Brain microvascular endothelial cell (primary cell): ENCODE results near the gene HMCN2.
"Not testable (repeated sequence)": the region's sequence is repeated elsewhere in the genome, so short reads cannot be mapped to it uniquely, and the experiment has no call there.

Source experiments
- DNase-seq: peaks from one replicate; pipeline ENCODE4 v3.0.0-alpha.2; 2020
- H3K27ac ChIP-seq: fragments of 250-450 bp; sonication (Bioruptor Pico); 2 replicates; pipeline ENCODE4 v1.5.1; 2020; ENCODE audit warnings: mild to moderate bottlenecking, moderate library complexity
- H3K27me3 ChIP-seq: fragments of 250-450 bp; sonication (Bioruptor Pico); replicated peaks from 2 replicates; pipeline ENCODE4 v1.5.1; 2020; ENCODE audit warnings: mild to moderate bottlenecking
- H3K36me3 ChIP-seq: fragments of 250-450 bp; sonication (Bioruptor Pico); replicated peaks from 2 replicates; pipeline ENCODE4 v1.5.1; 2020; ENCODE audit warnings: mild to moderate bottlenecking
- H3K4me3 ChIP-seq: 2 replicates; pipeline ENCODE4 v1.5.1; 2011; ENCODE audit warnings: low read depth, mild to moderate bottlenecking, control low read depth, low read length, moderate library complexity
- in situ Hi-C: cut with HindIII; loops from 2 replicates; pipeline ENCODE4 v1.10.0; 2017; ENCODE audit warnings: low sequenced_read_pairs, low pct_ligation_motif_present
- TF ChIP-seq, protein P1 (sequence below): IDR thresholded peaks from 2 replicates; pipeline ENCODE4 v1.5.1; 2011; ENCODE audit warnings: low read depth, mild to moderate bottlenecking, moderate library complexity, low read length, control low read depth, inconsistent platforms; ENCODE audit errors: missing control alignments

HMCN2 gene

GRCh38 chr9:130431536-130432303, 166.2 kb downstream of the HMCN2 start:
- no peaks in the 10 kb centered on the region for H3K27me3 ChIP-seq
- no peak for DNase-seq
- no peaks in the 10 kb centered on the region for H3K36me3 ChIP-seq

GRCh38 chr9:130432362-130432761, 166.8 kb downstream of the HMCN2 start:
- no peaks in the 10 kb centered on the region for H3K36me3 ChIP-seq
- H3K27me3 ChIP-seq: no peaks in the 10 kb centered on the region
- in situ Hi-C loops: no loop called here
- TF ChIP-seq, protein P1, sequence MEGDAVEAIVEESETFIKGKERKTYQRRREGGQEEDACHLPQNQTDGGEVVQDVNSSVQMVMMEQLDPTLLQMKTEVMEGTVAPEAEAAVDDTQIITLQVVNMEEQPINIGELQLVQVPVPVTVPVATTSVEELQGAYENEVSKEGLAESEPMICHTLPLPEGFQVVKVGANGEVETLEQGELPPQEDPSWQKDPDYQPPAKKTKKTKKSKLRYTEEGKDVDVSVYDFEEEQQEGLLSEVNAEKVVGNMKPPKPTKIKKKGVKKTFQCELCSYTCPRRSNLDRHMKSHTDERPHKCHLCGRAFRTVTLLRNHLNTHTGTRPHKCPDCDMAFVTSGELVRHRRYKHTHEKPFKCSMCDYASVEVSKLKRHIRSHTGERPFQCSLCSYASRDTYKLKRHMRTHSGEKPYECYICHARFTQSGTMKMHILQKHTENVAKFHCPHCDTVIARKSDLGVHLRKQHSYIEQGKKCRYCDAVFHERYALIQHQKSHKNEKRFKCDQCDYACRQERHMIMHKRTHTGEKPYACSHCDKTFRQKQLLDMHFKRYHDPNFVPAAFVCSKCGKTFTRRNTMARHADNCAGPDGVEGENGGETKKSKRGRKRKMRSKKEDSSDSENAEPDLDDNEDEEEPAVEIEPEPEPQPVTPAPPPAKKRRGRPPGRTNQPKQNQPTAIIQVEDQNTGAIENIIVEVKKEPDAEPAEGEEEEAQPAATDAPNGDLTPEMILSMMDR: no peak
- no peak overlapping the region for H3K27ac ChIP-seq
- H3K4me3 ChIP-seq: no peak overlapping the region
- DNase-seq: no peak

More at GRCh38 chr9:130431536-130432303, 166.2 kb downstream of the HMCN2 start:
- TF ChIP-seq, protein P1: no peak
- in situ Hi-C loops: no loop called here
- H3K27ac ChIP-seq: no peak overlapping the region
- H3K4me3 ChIP-seq: no peak overlapping the region

- TF ChIP-seq, protein P1: no peak
- H3K27ac ChIP-seq: no peak overlapping the region
- no peaks in the 10 kb centered on the region for H3K27me3 ChIP-seq
- DNase-seq: no peak
- peak overlapping the region; percentile 35 for H3K4me3 ChIP-seq
- no peaks in the 10 kb centered on the region for H3K36me3 ChIP-seq
- in situ Hi-C loops: no loop called here
These were observed 167.2 kb downstream of the HMCN2 start for GRCh38 chr9:130432796-130433167.

GRCh38 chr9:130433168-130433946, 167.8 kb downstream of the HMCN2 start:
- Histone ChIP-seq H3K27ac (no peak overlapping the region), H3K4me3 (peak overlapping the region; percentile 35), H3K36me3 (no peaks in the 10 kb centered on the region), H3K27me3 (no peaks in the 10 kb centered on the region)
- DNase-seq: peak; percentile 17
- in situ Hi-C loops: no loop called here
- TF ChIP-seq, protein P1: peak; percentile 41

DNA sequence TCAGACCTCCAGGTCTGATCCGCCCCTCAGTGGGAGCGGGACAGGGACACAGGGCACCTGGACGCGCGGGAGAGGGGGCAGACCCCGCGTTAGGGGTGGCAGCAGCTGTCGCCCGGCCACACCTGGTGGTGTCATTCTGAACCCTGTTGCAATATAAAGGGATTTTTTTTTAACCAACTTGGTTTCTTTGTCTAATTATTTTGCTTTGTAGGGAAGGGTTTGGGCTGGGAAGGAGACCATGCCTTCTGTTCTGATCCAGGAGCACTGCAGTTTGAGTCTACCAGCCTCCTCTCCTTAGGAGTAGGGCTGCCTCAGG, 168.3 kb downstream of the HMCN2 start:
- in situ Hi-C loops: no loop called here
- DNase-seq: no peak

DNA sequence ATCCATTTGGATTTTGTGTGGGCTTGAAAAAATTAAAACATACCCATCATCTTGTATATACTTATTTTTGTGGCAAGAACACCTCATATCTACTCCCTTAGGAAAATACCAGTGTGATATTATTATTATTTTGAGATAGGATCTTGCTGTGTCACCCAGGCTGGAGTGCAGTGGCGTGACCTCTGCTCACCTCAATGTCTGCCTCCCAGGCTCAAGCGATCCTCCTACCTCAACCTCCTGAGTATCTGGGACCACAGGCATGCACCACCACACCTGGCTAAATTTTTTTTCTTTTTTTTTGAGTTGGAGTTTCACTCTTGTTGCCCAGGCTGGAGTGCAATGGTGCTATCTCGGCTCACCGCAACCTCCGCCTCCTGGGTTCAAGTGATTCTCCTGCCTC, 169.1 kb downstream of the HMCN2 start:
- H3K4me3 ChIP-seq: not testable (repeated sequence)

More for the DNA sequence above, 168.3 kb downstream of the HMCN2 start:
- TF ChIP-seq, protein P1: no peak
- H3K36me3 ChIP-seq: no peaks in the 10 kb centered on the region
- no peak overlapping the region for H3K27ac ChIP-seq
- no peaks in the 10 kb centered on the region for H3K27me3 ChIP-seq
- no peak overlapping the region for H3K4me3 ChIP-seq

More for the DNA sequence above, 169.1 kb downstream of the HMCN2 start:
- H3K36me3 ChIP-seq, DNase-seq, in situ Hi-C loops, H3K27ac ChIP-seq, H3K27me3 ChIP-seq: not testable (repeated sequence)
